ENCODE results near the gene ATP8A2.

GRCh38 chr13:25990801-25991200 is 619.0 kb downstream of the ATP8A2 start:
- TF ChIP-seq CTCF (IDR thresholded peaks at IDR 0.05): no peak
- no peak for TF ChIP-seq POLR2A (IDR thresholded peaks at IDR 0.05)
- TF ChIP-seq POLR2AphosphoS5 (IDR thresholded peaks at IDR 0.05): no peak
- TF ChIP-seq EP300 (IDR thresholded peaks at IDR 0.05; ENCODE audit: low read depth): no peak

All from transverse colon (tissue), 4 donors.